Common myeloid progenitor, CD34-positive (primary cell): Measurements from ENCODE around the gene IL1B.

ENCODE experiments used
- CTCF ChIA-PET: fragments of 350-600 bp; sonication (Branson Sonifier 250); formaldehyde crosslinking; loops from one replicate; lab custom pipeline; 2021; ENCODE audit warnings: antibody characterized with exemption; lab: Charles Lee
- POLR2A ChIA-PET: fragments of 350-600 bp; sonication (Branson Sonifier 250); formaldehyde crosslinking; loops from one replicate; lab custom pipeline; 2021; ENCODE audit warnings: antibody characterized with exemption; lab: Charles Lee
- DNase-seq, 3 donors: peaks; one replicate each; pipeline versions ENCODE4 v3.0.0 to v3.0.0-alpha.2; 2013
- H3K27ac ChIP-seq, 2 experiments: 1 replicate in 1 of 2; 2 replicates in 1 of 2; pipeline ENCODE4 v1.7.0; 2013; ENCODE audit warnings: inconsistent platforms in 2 of 2, low read length in 2 of 2, mild to moderate bottlenecking in 2 of 2, low read depth in 1 of 2, moderate library complexity in 1 of 2; ENCODE audit not compliant: severe bottlenecking in 2 of 2, insufficient read depth in 1 of 2, poor library complexity in 1 of 2
- H3K27me3 ChIP-seq, 5 experiments: replicated peaks in 2 of 5; 1 replicate in 3 of 5; 2 replicates in 2 of 5; pipeline versions ENCODE4 v1.6.1 to v1.7.0; 2013; ENCODE audit warnings: low read length in 4 of 5, mild to moderate bottlenecking in 2 of 5, moderate library complexity in 2 of 5, inconsistent platforms in 1 of 5; ENCODE audit not compliant: insufficient read depth in 5 of 5, control insufficient read depth in 4 of 5
- H3K36me3 ChIP-seq, 4 experiments: 1 replicate in 2 of 4; 2 replicates in 2 of 4; pipeline versions ENCODE4 v1.6.1 to v1.7.0; 2013; ENCODE audit warnings: low read length in 3 of 4, control low read depth in 1 of 4, mild to moderate bottlenecking in 1 of 4; ENCODE audit not compliant: control insufficient read depth in 4 of 4, insufficient read depth in 4 of 4
- H3K4me1 ChIP-seq, 4 experiments: 1 replicate in 3 of 4; 2 replicates in 1 of 4; pipeline versions ENCODE4 v1.6.1 to v1.7.1; 2013; ENCODE audit warnings: low read length in 3 of 4, mild to moderate bottlenecking in 3 of 4, control low read depth in 1 of 4, inconsistent platforms in 1 of 4, moderate library complexity in 1 of 4; ENCODE audit not compliant: control insufficient read depth in 4 of 4, insufficient read depth in 4 of 4; ENCODE audit errors: control extremely low read depth in 1 of 4
- H3K4me3 ChIP-seq, 7 experiments: 1 replicate in 4 of 7; 2 replicates in 3 of 7; pipeline versions ENCODE4 v1.5.1 to v1.7.0; 2013; ENCODE audit warnings: mild to moderate bottlenecking in 7 of 7, low read length in 6 of 7, moderate library complexity in 6 of 7, inconsistent platforms in 2 of 7, low read depth in 2 of 7, control low read depth in 1 of 7; ENCODE audit not compliant: insufficient read depth in 4 of 7, control insufficient read depth in 1 of 7; ENCODE audit errors: extremely low read depth in 1 of 7
- H3K9me3 ChIP-seq, 5 experiments: 1 replicate in 4 of 5; 2 replicates in 1 of 5; pipeline versions ENCODE4 v1.6.1 to v1.7.1; 2013; ENCODE audit warnings: low read length in 4 of 5, mild to moderate bottlenecking in 2 of 5, inconsistent platforms in 1 of 5, low read depth in 1 of 5, moderate library complexity in 1 of 5; ENCODE audit not compliant: control insufficient read depth in 4 of 5, insufficient read depth in 2 of 5; ENCODE audit errors: control extremely low read depth in 1 of 5
- WGBS: methylation state at CpG from one replicate; pipeline ENCODE4 v1.1.5; 2013; ENCODE audit not compliant: insufficient coverage; 5-methylcytosine and 5-hydroxymethylcytosine counted together

IL1B gene

GRCh38 chr2:112811276-112811831, 25.2 kb downstream of the IL1B start:
- H3K4me3 ChIP-seq, result no peak overlapping the region
- ChIA-PET CTCF (interaction anchor here (0.9 to 1.4 kb wide), 3 partner anchors 20 to 75 kb away, joined by 3 to 5 read pairs (median 4); no protein-coding TSS in a partner anchor), POLR2A (no interaction called here)
- no peak for DNase-seq
- WGBS, result 100% methylated on average over 2 of the region's 3 CpGs
- H3K27me3 ChIP-seq, result no peaks in the 10 kb centered on the region
- H3K36me3 ChIP-seq, result no peaks in the 10 kb centered on the region
- peaks cover 0 to 15% (median 4%) of the 10 kb centered on the region in 4 experiments for H3K4me1 ChIP-seq
- H3K27ac ChIP-seq, result no peak overlapping the region
- peaks cover 0 to 7% (median 0%) of the 10 kb centered on the region in 5 experiments for H3K9me3 ChIP-seq

DNA sequence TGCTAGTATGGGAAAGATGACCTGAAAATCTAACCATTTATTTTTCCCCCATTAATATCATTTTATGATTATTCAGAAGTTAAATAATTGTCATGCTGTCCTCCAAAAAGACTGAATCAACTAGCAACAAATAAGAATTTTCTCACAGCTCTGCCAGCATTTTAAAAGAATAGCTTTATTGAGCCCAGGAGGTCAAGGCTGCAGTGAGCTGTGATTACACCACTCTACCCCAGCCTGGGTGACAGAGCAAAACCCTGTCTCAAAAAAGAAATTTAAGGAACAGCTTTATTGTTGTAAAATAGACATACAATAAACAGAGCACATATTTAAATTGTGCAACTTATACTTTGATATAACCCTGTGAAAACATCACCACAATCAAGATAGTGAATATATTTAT, 27.5 kb downstream of the IL1B start:
- Histone ChIP-seq H3K4me1 (peaks cover 0 to 15% (median 4%) of the 10 kb centered on the region in 4 experiments), H3K36me3 (no peaks in the 10 kb centered on the region), H3K27me3 (no peaks in the 10 kb centered on the region), H3K9me3 (peaks cover 0 to 7% (median 0%) of the 10 kb centered on the region in 5 experiments), H3K27ac (no peak overlapping the region), H3K4me3 (no peak overlapping the region)
- ChIA-PET POLR2A (no interaction called here), CTCF (interaction anchor here (1.0 to 2.1 kb wide), 6 partner anchors 9 to 62 kb away, joined by 3 to 6 read pairs (median 3); no protein-coding TSS in a partner anchor)
- no peak for DNase-seq

DNA sequence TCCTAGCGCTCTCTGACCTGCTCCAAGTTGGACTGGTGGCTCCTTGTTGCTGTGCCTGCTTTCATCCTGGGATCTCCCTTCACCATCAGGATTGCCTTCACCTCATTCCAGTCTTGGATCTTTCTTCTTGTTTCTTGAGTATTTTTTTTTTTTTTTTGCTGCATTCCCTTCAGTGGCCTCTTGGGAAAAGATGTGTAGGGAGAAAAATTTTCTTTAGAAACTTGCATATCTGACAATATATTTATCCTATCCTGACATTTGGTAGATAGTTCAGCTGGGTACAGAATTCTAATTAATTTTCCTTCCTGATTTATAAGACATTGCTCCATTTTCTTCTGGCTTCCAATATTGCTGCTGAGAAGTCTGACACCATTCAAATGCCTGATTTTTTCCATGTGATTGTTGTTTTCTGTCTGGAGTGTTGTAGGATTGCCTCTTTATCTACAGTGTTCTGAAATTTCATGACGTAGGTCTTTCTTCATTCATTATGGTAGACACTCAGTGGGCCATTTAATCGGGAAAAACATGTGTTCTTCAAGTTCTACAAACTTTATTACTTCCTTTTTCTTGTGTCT, 29.3 kb downstream of the IL1B start:
- Histone ChIP-seq H3K36me3 (no peaks in the 10 kb centered on the region), H3K27me3 (no peaks in the 10 kb centered on the region), H3K4me1 (peaks cover 0 to 12% (median 4%) of the 10 kb centered on the region in 4 experiments), H3K9me3 (peaks cover 0 to 7% (median 0%) of the 10 kb centered on the region in 5 experiments), H3K4me3 (no peak overlapping the region), H3K27ac (no peak overlapping the region)
- WGBS, result 100% methylated on average over 2 of the region's 3 CpGs
- ChIA-PET CTCF (interaction anchor here (0.6 kb wide), 1 partner anchor 52 kb away, joined by 3 read pairs; no protein-coding TSS in a partner anchor), POLR2A (no interaction called here)
- DNase-seq, result no peak

DNA sequence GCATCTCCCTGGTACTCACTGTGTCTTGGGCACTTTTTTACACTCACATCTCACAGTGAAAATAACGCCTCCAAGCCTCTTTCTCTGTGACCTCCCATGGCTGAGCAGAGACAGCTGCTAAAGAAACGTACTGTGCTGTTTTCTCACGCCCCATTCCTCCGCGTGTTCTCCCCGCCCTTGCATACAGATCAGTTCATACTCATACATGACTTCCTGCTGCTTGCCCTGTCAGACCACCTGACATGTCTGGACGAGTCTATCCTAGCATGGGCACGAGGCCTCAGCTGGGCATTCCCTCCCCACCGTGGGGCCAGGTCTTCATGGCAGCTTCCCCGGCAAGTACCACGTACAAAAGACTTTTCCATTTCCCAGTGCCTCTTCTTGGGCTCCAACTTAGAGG, 31.0 kb downstream of the IL1B start:
- 94% methylated on average over 9 of the region's 11 CpGs for WGBS
- ChIA-PET POLR2A (no interaction called here), CTCF (interaction anchor here (0.6 to 1.4 kb wide), 4 partner anchors 8 to 77 kb away, joined by 3 to 4 read pairs (median 4); no protein-coding TSS in a partner anchor)
- no peak for DNase-seq
- H3K4me3 ChIP-seq, result no peak overlapping the region
- H3K27me3 ChIP-seq, result no peaks in the 10 kb centered on the region
- no peaks in the 10 kb centered on the region for H3K36me3 ChIP-seq
- peaks cover 0 to 7% (median 0%) of the 10 kb centered on the region in 5 experiments for H3K9me3 ChIP-seq
- H3K4me1 ChIP-seq, result no peaks in the 10 kb centered on the region
- H3K27ac ChIP-seq, result no peak overlapping the region

- ChIA-PET CTCF (interaction anchor here (1.4 to 1.5 kb wide), 2 partner anchors 9 to 10 kb away, joined by 3 to 4 read pairs; no protein-coding TSS in a partner anchor), POLR2A (interaction anchor here (0.6 kb wide), 1 partner anchor 32 kb away, joined by 3 read pairs; no protein-coding TSS in a partner anchor)
- no peaks in the 10 kb centered on the region for H3K27me3 ChIP-seq
- 100% methylated on average over 1 of the region's 5 CpGs for WGBS
- H3K27ac ChIP-seq, result no peak overlapping the region
- H3K4me3 ChIP-seq, result no peak overlapping the region
- peaks cover 2 to 10% (median 8%) of the 10 kb centered on the region in 4 experiments for H3K4me1 ChIP-seq
- DNase-seq, result no peak
- no peaks in the 10 kb centered on the region for H3K36me3 ChIP-seq
- peaks cover 0 to 7% (median 0%) of the 10 kb centered on the region in 5 experiments for H3K9me3 ChIP-seq
Observed at GRCh38 chr2:112803691-112804521, 32.7 kb downstream of the IL1B start.

DNA sequence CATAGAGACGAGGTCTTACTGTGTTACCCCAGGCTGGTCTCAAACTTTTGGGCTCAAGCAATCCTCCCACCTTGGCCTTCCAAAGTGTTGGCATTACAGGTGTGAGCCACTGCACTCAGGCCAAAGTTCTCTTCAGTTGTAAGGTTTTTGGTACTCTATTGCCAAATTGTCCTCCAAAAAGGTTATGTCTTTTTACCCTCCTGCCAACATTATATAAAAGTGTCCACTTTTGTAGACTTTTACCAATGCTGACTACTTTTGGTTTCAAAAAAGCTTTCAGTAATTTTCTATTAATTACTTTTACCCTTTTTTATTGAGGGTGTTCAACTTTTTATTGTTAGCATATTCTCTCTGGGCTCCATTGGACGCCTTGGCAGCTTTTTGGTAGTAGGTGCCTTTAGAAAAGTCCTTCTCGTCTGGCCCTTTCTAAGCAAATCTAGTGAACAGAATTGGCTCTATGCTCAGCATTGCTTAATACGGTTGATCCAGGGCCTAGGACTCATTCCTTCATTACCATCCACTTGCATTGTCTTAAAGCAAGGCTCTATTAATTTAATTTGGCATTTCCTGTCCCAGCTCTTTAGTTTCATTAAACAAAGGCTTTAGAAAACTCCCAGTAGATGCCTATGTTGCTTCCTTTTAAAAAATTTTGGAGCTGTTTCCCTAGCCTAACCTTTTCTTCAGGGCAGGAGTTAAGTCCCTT, 35.5 kb downstream of the IL1B start:
- 95% methylated on average over 4 of the region's 4 CpGs for WGBS
- Histone ChIP-seq H3K36me3 (no peaks in the 10 kb centered on the region), H3K27me3 (no peaks in the 10 kb centered on the region), H3K27ac (no peak overlapping the region), H3K4me1 (peaks cover 5 to 16% (median 15%) of the 10 kb centered on the region in 4 experiments), H3K4me3 (no peak overlapping the region), H3K9me3 (no peaks in the 10 kb centered on the region)
- ChIA-PET POLR2A (no interaction called here), CTCF (interaction anchor here (0.7 to 1.7 kb wide), 7 partner anchors 8 to 141 kb away, joined by 3 to 6 read pairs (median 3); no protein-coding TSS in a partner anchor)
- DNase-seq, result no peak
